GM06990 (cell line): ENCODE results near the gene MIF4GD.

ENCODE experiments used
- DNase-seq: peaks from one replicate; pipeline ENCODE4 v3.0.0-alpha.2; 2011; ENCODE audit not compliant: insufficient read length; ENCODE audit errors: extremely low read depth
- H3K27me3 ChIP-seq: replicated peaks from 2 replicates; pipeline ENCODE4 v1.6.0; 2011; ENCODE audit warnings: low read length; ENCODE audit not compliant: control insufficient read depth, insufficient read depth
- H3K36me3 ChIP-seq: 2 replicates; pipeline ENCODE4 v1.5.1; 2011; ENCODE audit warnings: low read length; ENCODE audit not compliant: control insufficient read depth, insufficient read depth
- H3K4me3 ChIP-seq: replicated peaks from 2 replicates; pipeline ENCODE4 v1.5.1; 2011; ENCODE audit warnings: low read depth, mild to moderate bottlenecking, control low read depth, low read length
- CTCF ChIP-seq: IDR thresholded peaks from 2 replicates; pipeline ENCODE4 v1.5.1; 2011; ENCODE audit warnings: low read length, control low read depth, mild to moderate bottlenecking, inconsistent platforms; ENCODE audit not compliant: insufficient read depth, poor library complexity, severe bottlenecking

Gene MIF4GD

DNA sequence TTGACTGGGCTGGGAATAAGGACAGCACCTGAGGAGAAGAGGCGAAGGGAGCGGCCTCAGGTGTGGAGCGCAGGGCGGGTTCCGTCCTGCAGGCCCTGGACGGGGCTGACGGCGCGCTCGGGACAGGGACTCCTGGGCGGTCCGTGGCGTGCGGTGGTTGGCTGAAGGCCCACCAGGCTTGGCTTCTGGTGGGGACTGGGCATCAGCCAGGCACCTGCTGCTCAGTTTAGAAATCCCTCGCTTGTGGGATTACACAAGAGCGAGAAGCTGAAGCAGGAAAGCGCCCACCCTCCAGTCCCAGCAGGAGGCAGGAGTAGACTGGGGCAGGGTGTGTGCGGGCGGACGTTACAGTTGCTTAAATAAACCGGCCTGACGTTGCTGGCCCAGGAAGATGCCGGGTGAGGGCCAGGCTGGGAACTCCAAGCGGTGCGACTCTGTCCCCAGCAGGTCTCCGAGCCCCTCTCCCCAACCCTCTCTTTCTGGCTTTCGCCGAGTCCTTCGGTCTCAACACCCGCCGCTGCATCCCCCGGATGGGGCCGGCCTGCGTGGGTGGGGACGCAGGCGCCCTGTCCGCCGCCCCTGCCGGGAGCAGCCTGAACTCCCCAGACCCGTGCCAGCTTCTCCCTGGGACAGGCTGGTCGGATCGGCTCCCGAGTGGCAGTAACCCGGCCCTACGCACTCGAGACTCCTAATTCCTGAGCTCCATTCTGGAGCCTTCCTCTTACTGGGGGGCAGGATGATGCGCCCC is 639 bp downstream of the MIF4GD start:
- peaks cover 29% of the 10 kb centered on the region for H3K36me3 ChIP-seq
- TF ChIP-seq CTCF, result peak; percentile 63
- no peaks in the 10 kb centered on the region for H3K27me3 ChIP-seq
- DNase-seq, result peak; percentile 86
- peak overlapping the region; percentile 89 for H3K4me3 ChIP-seq

- peaks cover 29% of the 10 kb centered on the region for H3K36me3 ChIP-seq
- H3K27me3 ChIP-seq, result no peaks in the 10 kb centered on the region
- DNase-seq, result no peak
- H3K4me3 ChIP-seq, result peak overlapping the region; percentile 89
- no peak for TF ChIP-seq CTCF
These were observed 1.2 kb downstream of the MIF4GD start for GRCh38 chr17:75269844-75270217.

- no peak for TF ChIP-seq CTCF
- DNase-seq, result no peak
- H3K27me3 ChIP-seq, result no peaks in the 10 kb centered on the region
- H3K36me3 ChIP-seq, result peaks cover 27% of the 10 kb centered on the region
- no peak overlapping the region for H3K4me3 ChIP-seq
These were observed 3.4 kb downstream of the MIF4GD start for GRCh38 chr17:75267411-75268232.

DNA sequence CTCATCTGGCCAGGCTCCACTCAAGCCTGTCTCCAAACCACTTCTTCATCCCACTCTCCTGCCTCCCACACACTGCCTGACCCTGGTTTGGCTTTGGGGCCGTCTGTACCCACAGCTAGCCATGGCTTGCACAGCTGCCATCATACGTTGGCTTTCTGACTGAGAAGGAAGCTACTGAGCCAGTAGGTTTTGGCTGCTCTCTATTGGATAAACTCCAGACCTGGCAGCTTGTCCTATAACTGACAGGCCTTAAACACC is 3.9 kb downstream of the MIF4GD start:
- no peaks in the 10 kb centered on the region for H3K27me3 ChIP-seq
- no peak for TF ChIP-seq CTCF
- H3K36me3 ChIP-seq, result peaks cover 27% of the 10 kb centered on the region
- H3K4me3 ChIP-seq, result no peak overlapping the region
- no peak for DNase-seq

GRCh38 chr17:75266316-75267152 is 4.5 kb downstream of the MIF4GD start:
- peaks cover 27% of the 10 kb centered on the region for H3K36me3 ChIP-seq
- no peak overlapping the region for H3K4me3 ChIP-seq
- no peak for DNase-seq
- no peaks in the 10 kb centered on the region for H3K27me3 ChIP-seq
- TF ChIP-seq CTCF, result no peak
